OCI-LY7 (cell line): ENCODE measurements around the gene TMEM208. TPM values are rescaled to one million over a fixed set of nuclear protein-coding genes. Genes with fewer than 3 reads are reported as not detected.

Experiments used
- BruUV-seq: library from RNA; stranded (reverse); fragments of 400-500 nt; replicated peaks from 2 replicates; lab custom pipeline; 2021; lab: Mats Ljungman, UMichigan
- CTCF ChIA-PET: fragments of 300-600 bp; sonication (Branson Sonifier 250); formaldehyde crosslinking; loops from one replicate; lab custom pipeline; 2022; ENCODE audit warnings: antibody characterized with exemption; ENCODE audit not compliant: unreplicated experiment; lab: Charles Lee
- POLR2A ChIA-PET: fragments of 300-600 bp; sonication (Branson Sonifier 250); formaldehyde crosslinking; loops from one replicate; lab custom pipeline; 2022; ENCODE audit warnings: antibody characterized with exemption; lab: Charles Lee
- DNase-seq: peaks from one replicate; pipeline ENCODE4 v3.0.0-alpha.2; 2015; ENCODE audit warnings: low spot score
- H2AFZ ChIP-seq: fragments of 200-600 bp; sonication (generic), shearing (Covaris generic); 2 replicates; pipeline ENCODE4 v1.6.1; 2014; ENCODE audit warnings: mild to moderate bottlenecking, antibody characterized with exemption, low read length, moderate library complexity
- H3K27ac ChIP-seq: fragments of 200-600 bp; sonication (generic); 2 replicates; pipeline ENCODE4 v1.5.1; 2014; ENCODE audit warnings: mixed run types, low read depth, mild to moderate bottlenecking, moderate library complexity, low read length, inconsistent platforms; ENCODE audit not compliant: poor library complexity, severe bottlenecking
- H3K36me3 ChIP-seq: fragments of 200-600 bp; sonication (generic); 2 replicates; pipeline ENCODE4 v1.6.1; 2014; ENCODE audit warnings: mild to moderate bottlenecking, antibody characterized with exemption, low read length, moderate library complexity, mixed read lengths; ENCODE audit not compliant: insufficient read depth
- H3K4me1 ChIP-seq: fragments of 200-600 bp; sonication (generic); 2 replicates; pipeline ENCODE4 v1.5.1; 2014; ENCODE audit warnings: mild to moderate bottlenecking, low read length; ENCODE audit not compliant: insufficient read depth, poor library complexity, severe bottlenecking
- H3K4me2 ChIP-seq: fragments of 200-600 bp; sonication (generic); 2 replicates; pipeline ENCODE4 v1.6.1; 2014; ENCODE audit warnings: mild to moderate bottlenecking, low read length
- H3K4me3 ChIP-seq: fragments of 200-600 bp; sonication (generic); 2 replicates; pipeline ENCODE4 v1.5.1; 2014; ENCODE audit warnings: mild to moderate bottlenecking, low read depth, low read length; ENCODE audit not compliant: poor library complexity, severe bottlenecking
- H3K79me2 ChIP-seq: fragments of 200-600 bp; sonication (generic); 2 replicates; pipeline ENCODE4 v1.6.1; 2016; ENCODE audit warnings: low read depth, mild to moderate bottlenecking, low read length, moderate library complexity, mixed read lengths; ENCODE audit not compliant: insufficient read depth
- H3K9me2 ChIP-seq: fragments of 200-600 bp; sonication (generic); 2 replicates; pipeline ENCODE4 v1.6.1; 2016; ENCODE audit warnings: mild to moderate bottlenecking, low read length, mixed read lengths; ENCODE audit not compliant: insufficient read depth
- H3K9me3 ChIP-seq: fragments of 200-600 bp; sonication (generic); 2 replicates; pipeline ENCODE4 v1.6.1; 2014; ENCODE audit warnings: mild to moderate bottlenecking, mixed run types, low read length, mixed read lengths
- H4K20me1 ChIP-seq: fragments of 200-600 bp; sonication (generic); 2 replicates; pipeline ENCODE4 v1.6.1; 2014; ENCODE audit warnings: mild to moderate bottlenecking, antibody characterized with exemption, low read length, moderate library complexity, mixed read lengths; ENCODE audit not compliant: insufficient read depth
- CTCF ChIP-seq: fragments of 200-600 bp; sonication (generic); conservative IDR thresholded peaks from 2 replicates; pipeline ENCODE4 v1.5.1; 2014; ENCODE audit warnings: mild to moderate bottlenecking, antibody characterized with exemption, low read length, moderate library complexity, mixed read lengths
- EZH2phosphoT487 ChIP-seq: fragments of 200-600 bp; sonication (generic); IDR thresholded peaks from 2 replicates; pipeline ENCODE4 v1.6.1; 2018; ENCODE audit warnings: low read depth, borderline replicate concordance, mild to moderate bottlenecking, mixed run types, antibody characterized with exemption, low read length, moderate library complexity, mixed read lengths
- intact Hi-C: fragments of 100-400 bp; cut with micrococcal nuclease; formaldehyde crosslinking; loops from one replicate; pipeline ENCODE4 v1.10.0; 2022; ENCODE audit not compliant: unreplicated experiment
- total RNA-seq, 2 experiments: library from RNA; depleted of rRNA in 1 of 2; stranded (reverse); fragments of >200 nt in 1 of 2; shearing (Covaris generic) in 1 of 2; gene quantifications; 2 replicates each; pipeline ENCODE4 v1.2.3, GENCODE V29; 2014 to 2022

The TMEM208 gene
- total RNA-seq, 2 experiments from 2014 or later, result 19.9 to 26.4 TPM

GRCh38 chr16:67243481-67243880 is 16.6 kb downstream of the TMEM208 start:
- ChIA-PET CTCF (interaction anchor here (0.7 kb wide), 1 partner anchor 21 kb away, joined by 3 read pairs; no protein-coding TSS in a partner anchor), POLR2A (interaction anchor here (1.0 to 2.5 kb wide), 2 partner anchors 15 to 25 kb away, joined by 3 to 8 read pairs; no protein-coding TSS in a partner anchor)
- no peak for TF ChIP-seq EZH2phosphoT487
- intact Hi-C loops, result no loop called here
- peak overlapping the region; percentile 94 for H3K4me2 ChIP-seq
- H3K4me1 ChIP-seq, result peaks cover 59% of the 10 kb centered on the region
- BruUV-seq, result no TSS peak
- no peak overlapping the region for H2AFZ ChIP-seq
- H3K4me3 ChIP-seq, result peak overlapping the region; percentile 86
- H3K79me2 ChIP-seq, result no peaks in the 10 kb centered on the region; the same call in 1 of the 2 replicates
- H3K36me3 ChIP-seq, result no peaks in the 10 kb centered on the region
- H3K27ac ChIP-seq, result peak overlapping the region; percentile 70
- no peaks in the 10 kb centered on the region for H3K9me3 ChIP-seq
- no peaks in the 10 kb centered on the region for H4K20me1 ChIP-seq
- H3K9me2 ChIP-seq, result no peaks in the 10 kb centered on the region
- no peak for DNase-seq

GRCh38 chr16:67244387-67245185 is 17.7 kb downstream of the TMEM208 start:
- Histone ChIP-seq H3K4me2 (peak overlapping the region; percentile 94), H3K9me3 (no peaks in the 10 kb centered on the region), H3K27ac (peak overlapping the region; percentile 70), H3K9me2 (no peaks in the 10 kb centered on the region), H3K4me3 (peak overlapping the region; percentile 86), H4K20me1 (no peaks in the 10 kb centered on the region), H2AFZ (no peak overlapping the region), H3K4me1 (peaks cover 61% of the 10 kb centered on the region), H3K79me2 (no peaks in the 10 kb centered on the region; the same call in 1 of the 2 replicates), H3K36me3 (no peaks in the 10 kb centered on the region)
- BruUV-seq, result no TSS peak
- DNase-seq, result peak; percentile 91
- CTCF ChIA-PET, result interaction anchor here (0.5 to 1.4 kb wide), 2 partner anchors 18 to 79 kb away, joined by 3 to 4 read pairs; partner anchors contain the start of gene TMEM208
- TF ChIP-seq EZH2phosphoT487 (no peak), CTCF (no peak)
- POLR2A ChIA-PET, result interaction anchor here (0.5 to 2.5 kb wide), 15 partner anchors 8 to 759 kb away, joined by 3 to 11 read pairs (median 3); partner anchors contain the start of genes E2F4, FBXL8, TMEM208 and TRADD
- intact Hi-C loops, result no loop called here

GRCh38 chr16:67245186-67245585 is 18.3 kb downstream of the TMEM208 start:
- no TSS peak for BruUV-seq
- Histone ChIP-seq H3K27ac (peak overlapping the region; percentile 70), H3K9me3 (no peaks in the 10 kb centered on the region), H3K36me3 (no peaks in the 10 kb centered on the region), H3K79me2 (no peaks in the 10 kb centered on the region; the same call in 1 of the 2 replicates), H2AFZ (no peak overlapping the region), H3K4me3 (peak overlapping the region; percentile 86), H3K4me1 (peaks cover 61% of the 10 kb centered on the region), H3K9me2 (no peaks in the 10 kb centered on the region), H4K20me1 (no peaks in the 10 kb centered on the region), H3K4me2 (peak overlapping the region; percentile 94)
- ChIA-PET POLR2A (interaction anchor here (0.5 to 2.5 kb wide), 8 partner anchors 9 to 456 kb away, joined by 3 to 11 read pairs (median 3); partner anchors contain the start of gene TMEM208), CTCF (interaction anchor here (1.4 kb wide), 1 partner anchor 18 kb away, joined by 4 read pairs; the partner anchor contains the start of gene TMEM208)
- intact Hi-C loops, result no loop called here
- TF ChIP-seq CTCF, result no peak
- no peak for TF ChIP-seq EZH2phosphoT487
- DNase-seq, result no peak
